ENCODE results near the gene SLC22A2.
A peak's percentile ranks its signal among the peaks of the same experiment; 100 is the strongest.
"Not testable (repeated sequence)": the region's sequence is repeated elsewhere in the genome, so short reads cannot be mapped to it uniquely, and the experiment has no call there.

SLC22A2 gene

DNA sequence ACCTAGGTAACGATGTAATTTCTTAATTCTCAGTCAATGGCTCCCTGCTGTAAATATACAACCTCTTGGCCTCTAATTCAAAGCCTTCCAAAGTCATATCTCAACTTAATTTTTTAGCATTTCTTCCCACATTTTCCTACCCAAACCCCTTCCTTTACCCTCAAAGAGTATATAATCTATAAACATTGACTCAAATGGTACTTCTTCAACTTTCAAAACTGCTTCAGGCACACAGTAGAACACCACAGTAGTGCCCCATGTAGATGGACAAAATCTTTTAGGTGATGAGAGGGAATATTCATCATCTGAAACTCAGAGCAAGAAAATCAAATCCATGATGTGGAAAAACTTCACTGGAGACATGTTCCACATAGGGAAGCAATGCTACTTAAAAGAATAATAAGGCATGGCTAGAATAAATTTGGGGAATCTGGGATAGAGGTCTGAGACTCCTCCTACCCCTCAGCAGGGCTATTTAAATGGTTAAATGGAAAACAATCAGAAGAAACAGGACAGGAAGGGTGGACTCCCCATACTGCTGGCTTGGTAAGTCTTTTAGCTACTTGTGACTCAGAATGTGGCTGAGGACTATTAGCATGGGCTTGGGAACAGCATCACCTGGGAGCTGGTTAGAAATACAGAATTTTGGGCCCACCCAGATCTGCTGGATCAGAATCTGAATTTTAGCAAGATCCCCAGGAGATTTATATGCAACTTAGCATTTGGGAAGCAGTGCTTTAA lies 6.4 kb downstream of the SLC22A2 start:
- no peak for DNase-seq (ENCODE audit: low read depth in 1 of 2, low spot score in 1 of 2)

DNA sequence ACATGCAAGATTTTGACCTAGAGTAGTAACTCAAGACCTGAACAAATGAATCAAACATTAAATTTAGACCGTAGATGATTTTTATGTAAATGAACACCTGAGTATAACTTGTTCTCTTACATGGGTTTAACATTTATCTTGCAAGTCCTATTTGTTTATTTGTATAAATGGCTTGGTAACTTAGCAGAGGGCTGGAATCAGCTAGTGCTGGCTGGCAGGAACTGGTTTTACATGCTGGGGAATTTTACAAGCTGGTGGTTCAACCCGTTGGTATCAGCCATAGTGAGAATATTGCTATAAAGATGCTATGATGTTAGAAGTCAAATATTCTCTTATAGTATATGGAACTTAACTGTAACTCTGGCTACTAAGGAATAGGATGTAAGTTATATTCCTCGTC lies 8.9 kb downstream of the SLC22A2 start:
- no peak for DNase-seq (ENCODE audit: low read depth in 1 of 2, low spot score in 1 of 2)

DNA sequence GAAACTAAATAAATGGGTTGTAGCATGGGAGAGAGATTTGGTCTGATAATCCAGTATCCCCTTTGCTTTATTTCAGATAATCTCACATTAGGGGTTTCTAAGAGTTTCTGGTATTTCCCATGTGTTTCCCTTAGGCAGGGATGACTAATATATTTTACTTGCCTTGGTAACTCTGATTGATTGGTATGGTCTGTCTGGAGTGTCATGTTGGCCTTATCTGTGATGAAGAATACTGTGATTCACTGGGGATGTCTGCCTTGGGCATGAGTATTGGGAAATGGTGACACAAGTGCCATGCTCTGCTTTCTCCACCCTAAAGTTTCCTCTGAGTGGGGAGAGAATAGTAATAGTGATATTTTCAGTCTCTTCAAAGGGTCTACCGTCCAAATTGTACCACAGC lies 10.1 kb downstream of the SLC22A2 start:
- no peak for DNase-seq (ENCODE audit: low read depth in 1 of 2, low spot score in 1 of 2)

DNA sequence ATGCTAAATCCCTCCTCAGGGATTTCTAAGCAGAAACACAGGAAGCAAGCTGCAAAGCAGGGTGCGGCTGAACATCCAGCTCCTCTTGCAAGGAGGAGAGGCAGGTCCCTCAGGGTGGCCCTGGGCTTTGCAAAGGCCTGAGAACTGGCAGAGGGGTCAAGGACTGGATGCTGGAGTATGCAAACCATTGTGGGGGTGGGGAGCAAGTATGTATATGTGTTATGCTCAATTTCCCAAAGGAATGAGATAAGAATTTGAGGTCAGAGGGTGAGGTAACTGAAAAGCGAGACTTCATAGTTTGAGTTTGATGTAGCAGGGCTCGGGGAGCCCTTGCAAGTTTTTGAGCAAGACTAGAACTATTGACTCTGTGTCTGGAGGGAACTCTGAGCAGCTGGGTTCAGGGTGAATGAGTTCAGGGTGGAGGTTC lies 11.2 kb downstream of the SLC22A2 start:
- no peak for DNase-seq (ENCODE audit: low read depth in 1 of 2, low spot score in 1 of 2)

DNA sequence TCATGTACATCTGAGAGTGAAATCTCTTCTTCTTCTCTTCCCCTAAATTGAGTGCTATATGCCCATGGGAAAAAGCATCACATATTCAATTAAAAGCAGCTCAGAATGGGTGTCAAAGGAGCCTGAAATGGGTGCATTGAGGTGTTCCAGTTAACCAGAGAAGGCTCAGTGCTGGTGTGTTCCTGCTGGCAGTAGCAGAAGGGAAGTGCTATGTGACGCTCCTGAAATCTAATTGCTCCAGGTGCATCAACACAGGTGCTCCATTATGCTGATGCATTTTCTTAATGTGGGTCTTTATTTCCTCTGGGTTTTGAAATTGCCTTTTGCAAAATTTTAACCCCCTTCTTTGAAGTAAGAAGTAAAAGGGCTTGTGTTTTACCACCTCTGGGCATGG lies 17.9 kb downstream of the SLC22A2 start:
- DNase-seq (ENCODE audit: low read depth in 1 of 2, low spot score in 1 of 2), result no peak

DNA sequence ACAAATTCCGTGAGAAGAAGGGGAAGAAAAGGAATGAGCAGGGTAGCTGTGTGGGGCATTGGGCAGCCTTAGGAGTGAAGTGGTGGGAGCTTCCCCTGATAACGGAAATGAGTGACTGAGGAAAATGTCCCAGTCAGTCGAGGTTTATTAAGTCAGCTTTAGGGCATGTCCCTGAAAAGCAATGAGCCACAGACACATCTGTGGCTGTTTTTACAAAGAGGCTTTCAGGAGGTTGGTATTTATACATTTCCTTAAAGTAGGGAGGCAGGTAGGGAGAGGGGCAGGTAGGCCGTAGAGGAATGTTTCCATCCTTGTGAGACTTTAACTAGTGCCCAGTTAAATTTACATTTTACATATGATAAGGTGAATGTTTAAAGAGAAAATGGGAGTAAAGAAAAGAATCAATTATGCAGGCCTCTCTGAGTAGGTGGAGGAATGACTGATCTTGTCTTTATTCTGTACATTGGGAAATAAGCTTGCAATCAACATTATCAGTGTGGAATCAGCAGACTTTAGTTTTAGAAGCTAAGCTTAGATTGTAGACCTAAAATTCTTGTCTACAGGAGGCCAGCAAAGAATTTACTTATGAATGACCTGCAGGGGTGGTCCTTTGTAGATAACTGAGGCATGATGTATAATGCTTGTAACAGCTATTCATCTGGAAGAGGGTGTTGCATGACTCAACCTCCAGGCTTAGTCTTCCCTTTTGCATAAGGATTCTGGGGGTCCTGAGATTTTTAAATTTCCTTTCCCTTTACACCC lies 18.5 kb downstream of the SLC22A2 start:
- DNase-seq (ENCODE audit: low read depth in 1 of 2, low spot score in 1 of 2), result no peak

DNA sequence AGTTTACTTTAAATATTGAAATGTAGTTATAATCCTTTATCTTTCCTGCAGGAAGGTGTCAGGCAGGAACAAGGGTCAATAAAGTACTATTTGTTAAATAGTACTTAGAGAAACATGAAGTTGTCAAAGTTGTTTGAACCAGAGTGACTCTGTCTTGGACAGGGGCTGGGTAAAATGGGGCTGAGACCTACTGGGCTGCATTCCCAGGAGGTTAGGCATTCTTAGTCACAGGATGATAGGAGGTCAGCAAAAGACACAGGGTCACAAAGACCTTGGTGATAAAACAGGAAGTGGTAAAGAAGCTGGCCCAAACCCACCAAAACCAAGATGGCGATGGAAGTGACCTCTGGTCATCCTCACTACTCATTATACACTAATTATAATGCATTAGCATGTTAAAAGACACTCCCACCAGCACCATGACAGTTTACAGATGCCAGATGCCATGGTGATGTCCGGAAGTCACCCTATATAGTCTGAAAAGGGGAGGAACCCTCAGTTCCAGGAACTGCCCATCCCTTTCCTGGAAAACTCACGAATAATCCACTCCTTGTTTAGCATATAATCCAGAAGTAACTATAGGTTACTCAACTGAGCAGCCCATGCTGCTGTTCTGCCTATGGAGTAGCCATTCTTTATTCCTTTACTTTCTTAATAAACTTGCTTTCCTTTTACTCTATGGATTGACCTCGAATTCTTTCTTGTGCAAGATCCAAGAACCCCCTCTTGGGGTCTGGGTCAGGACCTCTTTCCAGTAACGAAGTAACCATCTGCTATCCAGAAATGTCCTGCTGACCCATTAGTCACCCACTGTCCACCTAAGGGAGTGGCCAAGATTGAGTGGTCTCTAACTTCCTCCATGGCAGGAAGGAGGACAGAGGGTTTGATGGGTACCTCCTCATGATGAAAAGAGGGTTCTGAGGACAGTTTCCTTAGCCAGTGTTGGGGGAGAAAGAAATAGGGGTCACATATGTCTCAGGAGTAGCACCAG lies 19.6 kb downstream of the SLC22A2 start:
- no peak for DNase-seq (ENCODE audit: low read depth in 1 of 2, low spot score in 1 of 2)

DNA sequence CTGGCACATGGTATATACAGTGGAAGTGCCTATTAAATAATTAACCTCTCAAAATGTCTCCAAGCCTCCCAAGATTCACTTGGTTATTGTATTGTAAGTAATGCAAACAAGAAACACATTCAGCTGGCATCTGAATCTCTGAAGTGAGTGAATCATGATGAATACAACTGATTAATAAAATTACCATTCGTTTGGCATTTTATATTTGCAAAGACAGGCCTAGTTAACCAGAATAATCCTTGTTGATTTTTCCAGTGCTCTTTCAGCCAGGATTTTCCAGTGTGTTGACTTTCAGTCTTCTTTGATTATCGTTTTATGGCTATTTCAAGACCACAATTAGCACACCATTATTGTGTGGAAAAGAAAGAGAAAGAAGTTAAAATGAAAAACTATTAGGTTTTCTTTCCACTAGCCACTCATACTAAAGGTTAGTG lies 20.3 kb downstream of the SLC22A2 start:
- DNase-seq (ENCODE audit: low read depth in 1 of 2, low spot score in 1 of 2), result no peak

DNA sequence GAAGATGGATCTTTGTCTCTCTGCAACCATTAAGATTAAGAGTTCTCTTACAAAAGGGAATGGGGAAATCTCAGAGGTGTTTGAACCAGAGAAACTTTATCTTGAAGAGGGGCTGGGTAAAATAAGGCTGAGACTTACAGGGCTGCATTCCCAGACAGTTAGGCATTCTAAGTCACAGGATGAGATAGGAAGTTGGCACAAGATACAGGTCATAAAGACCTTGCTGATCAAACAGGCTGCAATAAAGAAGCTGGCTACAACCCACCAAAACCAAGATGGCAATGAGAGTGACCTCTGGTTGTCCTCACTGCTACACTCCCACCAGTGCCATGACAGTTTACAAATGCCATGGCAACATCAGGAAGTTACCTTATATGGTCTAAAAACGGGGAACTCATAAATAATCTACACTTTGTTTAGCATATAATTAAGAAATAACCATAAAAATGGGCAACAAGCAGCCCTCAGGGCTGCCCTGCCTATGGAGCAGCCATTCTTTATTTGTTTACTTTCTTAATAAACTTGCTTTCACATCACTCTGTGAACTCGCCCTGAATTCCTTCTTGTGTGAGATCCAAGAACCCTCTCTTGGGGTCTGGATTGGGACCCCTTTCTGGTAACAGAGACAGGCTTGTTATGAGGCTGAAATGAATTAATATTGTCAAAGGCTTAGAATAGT lies 20.9 kb downstream of the SLC22A2 start:
- not testable (repeated sequence) for DNase-seq (ENCODE audit: low read depth in 1 of 2, low spot score in 1 of 2)

DNA sequence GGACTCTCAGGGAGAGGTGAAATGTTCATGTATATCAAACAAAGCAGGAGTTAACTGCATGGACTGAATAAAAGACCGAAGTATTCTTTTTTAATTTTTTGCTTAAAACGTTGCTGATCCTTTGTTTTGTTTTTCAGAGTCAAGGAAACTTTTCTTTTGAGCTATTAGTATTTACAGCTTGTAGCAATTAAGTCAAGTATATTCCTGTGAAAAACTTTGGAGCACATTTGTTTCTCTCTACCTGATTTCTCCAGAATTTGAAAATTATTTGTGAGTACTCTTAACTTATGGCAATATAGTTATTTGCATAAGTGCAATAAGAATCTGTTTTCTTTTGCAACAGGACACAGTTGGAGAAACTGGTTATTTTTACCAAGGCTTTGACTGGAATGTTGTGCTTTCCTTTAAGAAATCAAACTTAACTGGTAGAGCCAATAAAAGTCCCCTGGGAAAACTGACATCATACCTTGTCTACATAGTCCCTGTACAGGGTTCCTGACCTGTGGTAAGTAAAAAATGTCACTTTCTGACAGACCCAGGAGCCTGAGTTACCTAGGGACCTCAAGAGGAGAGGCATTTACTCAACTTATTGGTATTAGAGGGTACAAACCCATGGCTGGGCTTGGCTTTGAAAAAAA lies 22.3 kb downstream of the SLC22A2 start:
- DNase-seq (ENCODE audit: low read depth in 1 of 2, low spot score in 1 of 2), result not testable (repeated sequence)

DNA sequence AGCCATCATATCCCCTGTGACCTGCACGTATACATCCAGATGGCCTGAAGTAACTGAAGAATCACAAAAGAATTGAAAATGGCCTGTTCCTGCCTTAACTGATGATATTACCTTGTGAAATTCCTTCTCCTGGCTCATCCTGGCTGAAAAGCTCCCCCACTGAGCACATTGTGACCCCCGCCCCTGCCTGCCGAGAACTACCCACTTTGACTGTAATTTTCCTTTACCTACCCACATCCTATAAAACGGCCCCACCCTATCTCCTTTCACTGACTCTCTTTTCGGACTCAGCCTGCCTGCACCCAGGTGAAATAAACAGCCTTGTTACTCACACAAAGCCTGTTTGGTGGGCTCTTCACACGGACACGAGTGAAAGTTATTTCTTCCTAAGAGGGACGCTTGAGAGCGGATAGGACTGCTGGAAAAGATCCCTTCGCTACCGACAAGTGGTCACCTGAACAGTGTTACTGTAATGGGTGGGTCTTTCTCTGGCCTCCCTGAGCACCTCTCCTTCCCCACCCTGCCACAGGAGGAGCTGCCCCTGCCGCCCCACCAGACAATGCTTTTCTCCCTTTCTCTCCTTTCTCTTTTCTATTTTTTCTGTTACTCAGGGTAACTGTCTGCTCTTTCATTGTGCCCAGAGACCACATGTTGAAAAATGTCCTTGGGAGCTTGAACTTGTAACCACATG lies 24.5 kb downstream of the SLC22A2 start:
- DNase-seq (ENCODE audit: low read depth in 1 of 2, low spot score in 1 of 2), result not testable (repeated sequence)

DNA sequence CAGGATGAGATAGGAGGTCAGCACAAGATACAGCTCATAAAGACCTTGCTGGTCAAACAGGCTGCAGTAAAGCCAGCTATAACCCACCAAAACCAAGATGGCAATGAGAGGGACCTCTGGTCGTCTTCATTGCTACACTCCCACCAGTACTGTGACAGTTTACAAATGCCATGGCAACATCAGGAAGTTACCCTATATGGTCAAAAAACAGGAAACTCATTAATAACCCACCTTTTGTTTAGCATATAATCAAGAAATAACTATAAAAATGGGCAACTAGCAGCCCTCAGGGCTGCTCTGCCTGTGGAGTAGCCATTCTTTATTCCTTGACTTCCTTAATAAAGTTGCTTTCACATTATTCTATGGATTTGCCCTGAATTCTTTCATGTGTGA lies 30.9 kb downstream of the SLC22A2 start:
- no peak for DNase-seq (ENCODE audit: low read depth in 1 of 2, low spot score in 1 of 2)

DNA sequence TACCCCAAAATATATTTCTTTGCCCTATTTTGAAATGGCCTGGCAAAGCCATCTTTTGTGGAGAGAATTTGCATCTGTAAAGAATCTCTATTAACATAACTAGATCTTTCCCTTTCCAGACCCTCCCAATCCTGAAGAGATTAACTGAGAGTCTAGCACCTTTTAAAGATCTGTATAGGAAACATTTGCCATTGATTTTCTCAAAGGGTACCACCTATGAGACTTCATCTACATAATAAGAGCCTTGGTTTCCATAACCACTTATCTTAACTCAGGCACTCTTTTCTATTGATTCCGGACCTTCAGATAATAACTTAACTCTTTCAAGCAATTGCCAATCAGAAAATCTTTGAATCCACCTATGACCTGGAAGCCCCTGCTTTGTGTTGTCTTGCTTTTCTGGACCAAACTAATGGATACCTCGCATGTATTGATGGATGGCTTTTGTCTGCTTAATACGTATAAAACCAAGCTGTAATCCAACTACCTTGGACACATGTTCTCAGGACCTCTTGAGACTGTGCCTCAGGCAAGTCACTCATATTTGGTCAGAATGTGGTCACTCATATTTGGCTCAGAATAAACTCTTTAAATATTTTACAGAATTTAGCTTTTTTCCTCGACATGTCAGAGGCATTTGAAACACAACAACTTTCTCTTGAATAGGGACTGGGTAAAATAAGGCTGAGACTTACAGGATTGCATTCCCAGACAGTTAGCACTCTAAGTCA lies 31.4 kb downstream of the SLC22A2 start:
- no peak for DNase-seq (ENCODE audit: low read depth in 1 of 2, low spot score in 1 of 2)

DNA sequence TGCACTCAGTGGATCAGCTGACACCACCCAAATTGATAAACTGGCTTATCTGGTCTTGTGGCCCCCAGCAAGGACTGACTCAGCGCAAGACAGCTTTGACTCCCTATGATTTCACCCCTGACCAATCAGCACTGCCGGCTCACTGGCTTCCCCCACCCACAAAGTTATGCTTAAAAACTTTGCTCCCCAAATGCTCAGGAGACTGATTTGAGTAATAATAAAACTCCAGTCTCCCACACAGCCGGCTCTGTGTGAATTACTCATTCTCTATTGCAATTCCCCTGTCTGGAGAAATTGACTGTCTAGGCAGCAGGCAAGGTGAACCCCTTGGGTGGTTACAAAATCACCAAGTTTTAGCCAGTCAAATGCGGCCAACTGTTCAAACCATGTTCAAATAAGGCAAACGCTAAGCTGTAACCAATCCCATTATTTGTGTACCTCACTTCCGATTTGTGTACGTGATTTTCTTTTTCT lies 32.5 kb downstream of the SLC22A2 start:
- peak in 1 of 2 donors; percentile 3 for DNase-seq (ENCODE audit: low read depth in 1 of 2, low spot score in 1 of 2)

DNA sequence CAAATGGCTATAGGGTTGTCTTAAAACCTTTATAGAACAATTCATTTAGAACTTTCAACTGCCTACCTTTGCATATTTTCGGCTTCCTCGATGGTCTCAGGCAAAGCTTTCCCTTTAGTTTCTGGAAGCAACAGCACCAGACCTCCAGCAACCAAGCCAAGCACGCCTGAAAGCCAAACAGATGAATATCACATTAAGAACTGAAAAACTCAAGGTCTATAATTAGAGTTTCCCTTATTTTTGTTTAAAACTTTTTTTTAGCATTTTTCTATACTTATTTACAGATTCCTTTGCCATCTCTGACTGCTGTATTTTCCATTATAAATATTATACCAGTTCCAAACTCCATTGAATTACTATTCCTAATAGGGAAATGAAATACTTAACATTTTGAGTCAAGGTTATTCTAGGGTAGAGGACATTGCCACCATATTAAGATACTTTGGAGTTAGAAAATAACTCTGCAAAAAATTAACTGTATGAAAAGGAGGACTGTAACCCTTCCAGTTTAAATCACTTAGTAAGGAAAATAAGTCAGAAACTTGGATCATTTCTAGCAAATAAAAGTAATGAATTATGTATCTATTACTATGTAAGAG lies 33.9 kb downstream of the SLC22A2 start:
- no peak for DNase-seq (ENCODE audit: low read depth in 1 of 2, low spot score in 1 of 2)

DNA sequence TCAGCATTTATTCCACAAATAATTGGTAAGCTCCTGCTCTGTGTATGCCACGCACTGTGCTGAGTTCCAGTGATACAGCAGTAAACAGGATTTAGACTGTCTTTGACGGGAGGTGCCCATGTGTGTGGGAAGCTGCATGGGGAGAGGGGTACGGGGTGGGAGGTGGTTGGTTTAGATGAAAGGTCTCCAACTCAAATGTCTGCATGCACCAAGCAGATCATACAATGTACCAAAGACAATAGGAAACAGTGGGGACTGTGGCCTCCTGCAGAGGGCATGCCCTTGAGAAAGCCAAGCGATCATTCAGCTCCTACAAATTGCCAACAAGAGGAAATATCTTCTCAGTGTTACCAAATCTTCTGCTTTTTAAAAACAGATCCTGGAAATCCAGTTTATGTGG lies 36.1 kb downstream of the SLC22A2 start:
- DNase-seq (ENCODE audit: low read depth in 1 of 2, low spot score in 1 of 2), result no peak

DNA sequence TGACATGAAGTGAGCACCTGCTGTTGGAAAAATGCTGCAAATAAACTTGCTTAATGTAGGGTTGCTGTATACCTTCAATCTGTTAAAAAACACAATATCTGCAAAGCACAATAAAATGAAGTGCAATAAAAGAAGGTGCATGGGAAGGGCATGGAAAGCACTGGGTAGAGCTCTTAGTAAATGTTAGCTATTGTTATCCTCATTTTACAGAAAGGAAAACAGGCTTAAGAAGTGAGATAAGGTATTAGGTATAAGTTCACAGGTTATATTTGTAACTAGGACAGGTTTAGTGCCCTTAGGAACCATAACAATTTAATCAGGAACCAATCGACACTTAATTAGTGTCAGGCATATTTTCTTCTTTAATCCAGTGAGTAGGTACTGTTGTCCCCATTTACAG lies 36.7 kb downstream of the SLC22A2 start:
- no peak for DNase-seq (ENCODE audit: low read depth in 1 of 2, low spot score in 1 of 2)

DNA sequence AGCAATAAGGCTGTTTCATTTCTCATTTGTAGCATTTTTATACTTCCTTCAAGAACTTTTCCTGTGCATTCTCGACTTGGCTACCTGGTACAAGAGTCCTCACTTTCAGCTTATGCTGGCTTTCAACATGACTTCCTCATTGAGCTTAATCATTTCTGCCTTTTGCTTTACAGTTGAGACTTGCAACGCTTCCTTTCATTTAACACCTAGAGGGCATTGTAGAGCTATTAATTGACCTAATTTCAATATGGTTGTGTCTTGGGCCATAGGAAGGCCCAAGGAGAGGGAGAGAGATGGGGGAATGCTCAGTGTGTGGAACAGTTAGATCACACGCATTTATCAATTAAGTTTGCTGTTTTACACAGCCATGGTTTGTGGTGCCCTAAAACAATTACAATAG lies 37.2 kb downstream of the SLC22A2 start:
- DNase-seq (ENCODE audit: low read depth in 1 of 2, low spot score in 1 of 2), result no peak

DNA sequence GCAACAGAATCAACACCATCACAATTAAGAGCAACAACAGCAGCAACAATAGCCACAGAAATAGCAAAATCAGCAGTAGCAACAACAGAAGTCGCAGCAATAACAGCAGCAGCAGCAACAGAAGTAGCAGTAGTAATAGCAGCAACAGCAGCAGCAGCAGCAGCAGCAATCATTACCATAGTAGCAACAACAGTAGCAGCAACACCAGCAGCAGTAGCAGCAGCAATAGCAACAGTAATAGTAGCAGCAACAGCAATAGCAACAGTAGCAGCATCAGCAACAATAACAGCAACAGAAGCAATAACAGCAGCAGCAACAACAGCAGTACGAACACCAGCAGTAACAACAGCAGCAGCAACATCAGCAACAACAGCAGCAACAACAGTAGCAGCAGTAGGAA lies 39.8 kb downstream of the SLC22A2 start:
- DNase-seq (ENCODE audit: low read depth in 1 of 2, low spot score in 1 of 2), result no peak

All from stimulated activated CD4-positive, alpha-beta T cell treated with anti-CD3 and anti-CD28 coated beads, Interleukin-15, amount 100 ng/mL, for 1 hour (primary cell).